Measurements from ENCODE around the gene P2RY8.
"Not testable (repeated sequence)": the region's sequence is repeated elsewhere in the genome, so short reads cannot be mapped to it uniquely, and the experiment has no call there.

P2RY8 gene

DNA sequence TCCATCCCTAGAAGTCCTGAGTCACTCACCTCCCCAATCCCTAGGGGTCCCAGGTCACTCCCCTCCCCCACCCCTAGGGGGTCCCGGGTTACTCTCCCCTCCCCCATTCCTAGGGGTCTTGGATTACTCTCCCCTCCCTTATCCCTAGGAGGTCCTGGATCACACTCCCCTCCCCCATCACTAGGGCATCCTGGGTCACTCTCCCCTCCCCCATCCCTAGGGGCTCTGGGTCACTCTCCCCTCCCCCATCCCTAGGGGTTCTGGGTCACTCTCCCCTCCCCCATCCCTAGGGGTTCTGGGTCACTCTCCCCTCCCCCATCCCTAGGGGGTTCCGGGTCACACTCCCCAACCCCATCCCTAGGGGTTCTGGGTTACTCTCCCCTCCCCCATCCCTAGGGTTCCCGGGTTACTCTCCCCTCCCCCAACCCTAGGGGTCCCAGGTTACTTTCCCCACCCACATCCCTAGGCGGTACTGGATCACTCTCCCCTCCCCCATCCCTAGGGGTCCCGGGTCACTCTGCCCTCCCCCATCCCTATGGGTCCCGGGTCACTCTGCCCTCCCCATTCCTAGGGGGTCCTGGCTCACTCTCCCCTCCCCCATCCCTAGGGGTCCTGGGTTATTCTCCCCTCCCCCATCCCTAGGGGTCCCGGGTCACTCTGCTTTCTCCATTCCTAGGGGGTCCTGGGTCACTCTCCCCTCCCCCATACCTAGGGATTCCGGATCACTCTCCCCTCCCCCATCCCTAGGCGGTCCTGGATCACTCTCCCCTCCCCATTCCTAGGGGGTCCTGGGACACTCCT lies 86.4 kb downstream of the P2RY8 start:
- H3K4me3 ChIP-seq (ENCODE audit: low read depth, low read length) = no peak overlapping the region

DNA sequence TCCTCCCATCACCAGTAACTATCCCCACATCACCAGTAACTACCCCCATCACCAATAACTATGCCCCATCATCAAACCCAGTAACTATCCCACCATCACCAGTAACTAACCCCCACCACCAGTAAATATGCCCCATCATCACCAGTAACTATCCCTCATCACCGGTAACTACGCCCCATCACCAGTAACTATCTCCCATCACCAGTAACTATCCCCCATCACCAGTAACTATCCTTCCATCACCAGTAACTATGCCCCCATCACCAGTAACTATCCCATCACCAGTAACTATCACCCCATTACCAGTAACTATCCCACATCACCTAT lies 87.2 kb downstream of the P2RY8 start:
- no peak overlapping the region for H3K4me3 ChIP-seq (ENCODE audit: low read depth, low read length)
- TF ChIP-seq, protein P1, sequence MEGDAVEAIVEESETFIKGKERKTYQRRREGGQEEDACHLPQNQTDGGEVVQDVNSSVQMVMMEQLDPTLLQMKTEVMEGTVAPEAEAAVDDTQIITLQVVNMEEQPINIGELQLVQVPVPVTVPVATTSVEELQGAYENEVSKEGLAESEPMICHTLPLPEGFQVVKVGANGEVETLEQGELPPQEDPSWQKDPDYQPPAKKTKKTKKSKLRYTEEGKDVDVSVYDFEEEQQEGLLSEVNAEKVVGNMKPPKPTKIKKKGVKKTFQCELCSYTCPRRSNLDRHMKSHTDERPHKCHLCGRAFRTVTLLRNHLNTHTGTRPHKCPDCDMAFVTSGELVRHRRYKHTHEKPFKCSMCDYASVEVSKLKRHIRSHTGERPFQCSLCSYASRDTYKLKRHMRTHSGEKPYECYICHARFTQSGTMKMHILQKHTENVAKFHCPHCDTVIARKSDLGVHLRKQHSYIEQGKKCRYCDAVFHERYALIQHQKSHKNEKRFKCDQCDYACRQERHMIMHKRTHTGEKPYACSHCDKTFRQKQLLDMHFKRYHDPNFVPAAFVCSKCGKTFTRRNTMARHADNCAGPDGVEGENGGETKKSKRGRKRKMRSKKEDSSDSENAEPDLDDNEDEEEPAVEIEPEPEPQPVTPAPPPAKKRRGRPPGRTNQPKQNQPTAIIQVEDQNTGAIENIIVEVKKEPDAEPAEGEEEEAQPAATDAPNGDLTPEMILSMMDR (IDR thresholded peaks at IDR 0.05; ENCODE audit: borderline replicate concordance, insufficient read depth, low read depth, low read length) = no peak

More for the DNA sequence above, 86.4 kb downstream of the P2RY8 start:
- TF ChIP-seq, protein P1 (IDR thresholded peaks at IDR 0.05; ENCODE audit: borderline replicate concordance, insufficient read depth, low read depth, low read length) = no peak

DNA sequence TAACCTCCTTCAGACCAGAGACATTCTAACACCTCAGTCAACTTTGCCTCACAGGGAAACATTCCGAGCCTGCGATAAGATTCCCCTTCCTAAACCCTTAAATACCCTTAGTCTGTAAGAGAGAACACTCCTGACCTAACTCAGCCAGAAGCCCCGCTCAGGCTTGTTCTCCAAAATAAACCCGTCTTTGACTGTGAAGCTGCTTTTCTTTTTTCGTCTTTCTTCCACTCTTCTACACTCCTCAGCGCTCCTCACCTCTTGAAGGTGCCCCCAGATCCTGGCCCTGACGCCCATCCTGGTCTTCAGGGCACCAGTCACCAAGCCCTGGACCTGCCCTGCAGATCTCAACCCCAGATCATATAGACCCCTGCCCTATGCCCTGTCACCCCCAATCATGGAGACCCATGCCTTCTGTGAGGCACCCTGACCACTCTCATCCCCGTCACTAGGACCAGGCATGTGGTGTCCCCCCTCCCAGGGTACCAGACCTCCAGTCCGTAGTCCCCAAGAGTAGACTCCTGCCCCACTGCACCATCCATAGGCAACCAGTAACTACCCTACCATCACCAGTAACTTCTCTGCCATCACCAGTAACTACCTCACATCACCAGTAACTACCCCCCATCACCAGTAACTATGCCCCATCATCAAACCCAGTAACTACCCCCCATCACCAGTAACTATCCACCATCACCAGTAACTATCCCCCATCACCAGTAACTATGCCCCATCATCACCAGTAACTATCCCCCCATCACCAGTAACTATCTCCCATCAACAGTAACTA lies 87.8 kb downstream of the P2RY8 start:
- TF ChIP-seq, protein P1 (IDR thresholded peaks at IDR 0.05; ENCODE audit: borderline replicate concordance, insufficient read depth, low read depth, low read length) = no peak
- H3K4me3 ChIP-seq (ENCODE audit: low read depth, low read length) = no peak overlapping the region

DNA sequence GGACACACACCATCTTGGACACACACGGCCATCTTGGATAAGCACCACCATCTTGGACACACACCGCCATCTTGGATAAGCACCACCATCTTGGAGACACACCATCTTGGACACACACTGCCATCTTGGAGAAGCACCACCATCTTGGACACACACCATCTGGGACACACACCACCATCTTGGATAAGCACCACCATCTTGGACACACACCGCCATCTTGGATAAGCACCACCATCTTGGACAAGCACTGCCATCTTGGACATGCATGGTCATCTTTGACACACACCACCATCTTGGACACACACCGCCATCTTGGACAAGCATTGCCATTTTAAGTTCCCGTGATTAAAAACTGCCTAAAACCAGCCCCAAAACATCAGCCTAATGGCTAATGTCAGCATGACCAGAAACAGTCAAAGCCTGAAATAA lies 88.4 kb downstream of the P2RY8 start:
- H3K4me3 ChIP-seq (ENCODE audit: low read depth, low read length) = not testable (repeated sequence)

DNA sequence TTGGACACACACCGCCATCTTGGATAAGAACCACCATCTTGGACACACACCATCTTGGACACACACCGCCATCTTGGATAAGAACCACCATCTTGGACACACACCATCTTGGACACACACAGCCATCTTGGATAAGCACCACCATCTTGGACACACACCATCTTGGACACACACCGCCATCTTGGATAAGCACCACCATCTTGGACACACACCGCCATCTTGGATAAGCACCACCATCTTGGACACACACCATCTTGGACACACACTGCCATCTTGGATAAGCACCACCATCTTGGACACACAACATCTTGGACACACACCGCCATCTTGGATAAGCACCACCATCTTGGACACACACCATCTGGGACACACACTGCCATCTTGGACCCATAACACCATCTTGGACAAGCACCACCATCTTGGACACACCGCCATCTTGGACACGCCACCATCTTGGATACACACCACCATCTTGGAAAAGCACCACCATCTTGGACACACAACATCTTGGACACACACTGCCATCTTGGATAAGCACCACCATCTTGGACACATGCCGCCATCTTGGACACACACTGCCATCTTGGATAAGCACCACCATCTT lies 88.9 kb downstream of the P2RY8 start:
- H3K4me3 ChIP-seq (ENCODE audit: low read depth, low read length) = not testable (repeated sequence)

DNA sequence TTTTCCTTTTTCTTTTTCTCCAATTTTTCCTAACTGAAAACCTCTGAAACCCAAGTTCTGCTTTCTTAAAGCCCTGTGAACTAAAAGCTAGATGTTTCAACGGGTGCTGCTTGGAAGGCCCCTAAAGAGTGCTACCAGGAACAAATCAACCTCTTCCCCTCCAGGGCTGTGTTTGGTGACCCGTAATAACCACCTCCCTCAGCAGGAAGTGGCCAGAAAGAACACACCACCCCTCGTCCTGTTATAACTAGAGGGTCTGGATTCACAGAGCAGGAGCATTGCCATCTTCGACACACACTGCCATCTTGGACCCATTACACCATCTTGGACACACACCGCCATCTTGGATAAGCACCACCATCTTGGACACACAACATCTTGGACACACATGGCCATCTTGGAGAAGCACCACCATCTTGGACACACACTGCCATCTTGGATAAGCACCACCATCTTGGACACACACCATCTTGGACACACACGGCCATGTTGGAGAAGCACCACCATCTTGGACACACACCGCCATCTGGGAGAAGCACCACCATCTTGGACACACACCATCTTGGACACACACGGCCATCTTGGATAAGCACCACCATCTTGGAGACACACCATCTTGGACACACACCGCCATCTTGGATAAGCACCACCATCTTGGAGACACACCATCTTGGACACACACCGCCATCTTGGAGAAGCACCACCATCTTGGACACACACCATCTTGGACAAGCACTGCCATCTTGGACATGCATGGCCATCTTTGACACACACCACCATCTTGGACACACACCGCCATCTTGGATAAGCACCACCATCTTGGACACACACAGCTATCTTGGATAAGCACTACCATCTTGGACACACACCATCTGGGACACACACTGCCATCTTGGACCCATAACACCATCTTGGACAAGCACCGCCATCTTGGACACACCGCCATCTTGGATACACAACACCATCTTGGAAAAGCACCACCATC lies 89.7 kb downstream of the P2RY8 start:
- H3K4me3 ChIP-seq (ENCODE audit: low read depth, low read length) = not testable (repeated sequence)

DNA sequence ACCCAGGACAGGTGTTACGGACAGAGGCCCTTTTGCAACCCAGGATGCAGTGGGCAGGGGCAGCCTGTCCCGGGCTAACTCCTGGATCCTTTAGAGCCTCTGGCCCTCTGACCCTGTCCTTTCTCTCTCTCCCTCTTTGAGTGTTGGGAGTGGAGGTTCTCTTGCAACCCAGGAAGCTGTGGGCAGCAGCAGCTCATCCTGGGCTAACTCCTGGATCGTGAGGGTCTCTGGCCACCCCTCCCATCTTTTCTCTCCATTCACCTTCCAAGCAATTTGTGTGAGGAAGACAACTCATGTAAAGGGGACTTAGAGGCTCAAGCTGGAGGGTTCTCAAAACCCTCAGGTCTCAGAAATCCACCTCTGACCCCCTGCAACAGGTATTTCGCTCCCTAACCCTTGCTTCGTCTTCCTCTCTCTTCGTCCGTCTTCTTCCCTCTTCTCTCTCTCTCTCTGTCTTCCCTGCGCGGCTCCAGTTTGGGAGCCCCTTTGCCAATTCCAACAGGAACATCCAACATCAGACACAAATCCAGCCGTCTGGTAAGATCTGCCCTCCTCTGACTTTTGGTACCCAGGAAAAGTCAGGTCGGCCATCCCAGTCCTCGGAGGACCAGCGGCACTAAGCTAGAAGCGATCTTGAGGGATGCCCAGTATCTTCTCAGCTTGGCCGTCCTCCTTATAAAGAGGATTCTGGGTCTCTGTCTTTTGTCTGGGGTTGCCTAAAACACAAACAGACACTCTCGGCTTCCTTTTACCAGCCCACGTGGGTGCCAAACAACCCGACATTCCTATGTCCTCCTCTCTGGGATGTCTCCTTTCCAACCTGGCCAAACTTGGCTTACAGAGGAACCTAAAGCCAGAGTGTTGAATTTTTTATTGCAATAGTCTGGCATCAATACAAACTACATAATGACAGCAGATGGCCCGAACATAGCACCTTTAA lies 92.2 kb downstream of the P2RY8 start:
- no peak overlapping the region for H3K4me3 ChIP-seq (ENCODE audit: low read depth, low read length)
- TF ChIP-seq, protein P1 (IDR thresholded peaks at IDR 0.05; ENCODE audit: borderline replicate concordance, insufficient read depth, low read depth, low read length) = no peak
